HUES6 (cell line): ENCODE measurements around the gene CAVIN1.
"Not testable (repeated sequence)": the region's sequence is repeated elsewhere in the genome, so short reads cannot be mapped to it uniquely, and the experiment has no call there.

Source experiments
- H3K27ac ChIP-seq: 2 replicates; pipeline ENCODE4 v1.7.0; 2013; ENCODE audit warnings: low read depth, mild to moderate bottlenecking, low read length, inconsistent platforms
- H3K27me3 ChIP-seq: 2 replicates; pipeline ENCODE4 v1.6.1; 2013; ENCODE audit warnings: low read length; ENCODE audit not compliant: control insufficient read depth, insufficient read depth
- H3K36me3 ChIP-seq: 2 replicates; pipeline ENCODE4 v1.6.1; 2013; ENCODE audit warnings: low read length; ENCODE audit not compliant: control insufficient read depth, insufficient read depth
- H3K4me1 ChIP-seq: 2 replicates; pipeline ENCODE4 v1.6.1; 2013; ENCODE audit warnings: low read length; ENCODE audit not compliant: control insufficient read depth, insufficient read depth
- H3K4me3 ChIP-seq: 2 replicates; pipeline ENCODE4 v1.5.1; 2013; ENCODE audit warnings: low read depth, low read length
- H3K9ac ChIP-seq: one replicate; pipeline ENCODE4 v1.6.1; 2013; ENCODE audit warnings: mild to moderate bottlenecking, low read length
- H3K9me3 ChIP-seq: 2 replicates; pipeline ENCODE4 v1.6.1; 2013; ENCODE audit warnings: low read depth, low read length; ENCODE audit not compliant: control insufficient read depth, insufficient read depth

Gene CAVIN1

DNA sequence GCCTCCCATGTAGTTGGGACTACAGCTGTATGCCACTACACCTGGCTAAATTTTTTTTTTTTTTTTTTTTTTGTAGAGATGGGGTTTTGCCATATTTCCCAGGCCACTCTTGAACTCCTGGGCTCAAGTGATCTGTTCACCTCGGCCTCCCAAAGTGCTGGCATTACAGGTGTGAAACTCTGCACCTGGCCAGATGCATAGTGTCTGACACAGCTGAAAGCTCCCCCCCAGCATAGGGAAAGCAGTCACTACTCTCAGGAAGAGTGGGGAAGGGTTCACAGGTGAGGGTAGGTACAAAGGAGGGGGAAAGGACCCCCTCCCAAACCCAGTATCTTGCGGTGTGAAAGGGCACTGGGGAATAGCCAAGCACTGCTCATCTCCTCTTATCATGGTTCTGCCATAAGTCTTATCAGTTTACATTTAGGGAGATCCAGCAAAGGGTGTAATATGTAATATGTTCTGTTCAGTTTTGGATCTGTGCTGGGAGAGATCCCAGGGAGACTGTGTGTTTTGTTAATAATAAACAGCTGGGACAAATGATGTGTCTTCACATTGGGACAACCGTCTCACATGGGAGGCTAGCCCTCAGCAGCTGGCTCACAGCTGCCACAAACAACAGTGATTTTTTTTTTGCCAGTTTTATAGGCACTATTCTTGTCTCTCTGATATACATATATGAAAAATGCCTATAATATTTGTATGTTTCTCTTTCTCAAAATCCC is 6.8 kb upstream of the CAVIN1 start:
- peaks cover 2% of the 10 kb centered on the region; the same call in 1 of the 2 replicates for H3K27me3 ChIP-seq
- no peaks in the 10 kb centered on the region for H3K9me3 ChIP-seq
- no peak overlapping the region for H3K9ac ChIP-seq
- peaks cover 18% of the 10 kb centered on the region for H3K4me1 ChIP-seq
- no peak overlapping the region for H3K27ac ChIP-seq
- H3K36me3 ChIP-seq, result no peaks in the 10 kb centered on the region
- no peak overlapping the region for H3K4me3 ChIP-seq

DNA sequence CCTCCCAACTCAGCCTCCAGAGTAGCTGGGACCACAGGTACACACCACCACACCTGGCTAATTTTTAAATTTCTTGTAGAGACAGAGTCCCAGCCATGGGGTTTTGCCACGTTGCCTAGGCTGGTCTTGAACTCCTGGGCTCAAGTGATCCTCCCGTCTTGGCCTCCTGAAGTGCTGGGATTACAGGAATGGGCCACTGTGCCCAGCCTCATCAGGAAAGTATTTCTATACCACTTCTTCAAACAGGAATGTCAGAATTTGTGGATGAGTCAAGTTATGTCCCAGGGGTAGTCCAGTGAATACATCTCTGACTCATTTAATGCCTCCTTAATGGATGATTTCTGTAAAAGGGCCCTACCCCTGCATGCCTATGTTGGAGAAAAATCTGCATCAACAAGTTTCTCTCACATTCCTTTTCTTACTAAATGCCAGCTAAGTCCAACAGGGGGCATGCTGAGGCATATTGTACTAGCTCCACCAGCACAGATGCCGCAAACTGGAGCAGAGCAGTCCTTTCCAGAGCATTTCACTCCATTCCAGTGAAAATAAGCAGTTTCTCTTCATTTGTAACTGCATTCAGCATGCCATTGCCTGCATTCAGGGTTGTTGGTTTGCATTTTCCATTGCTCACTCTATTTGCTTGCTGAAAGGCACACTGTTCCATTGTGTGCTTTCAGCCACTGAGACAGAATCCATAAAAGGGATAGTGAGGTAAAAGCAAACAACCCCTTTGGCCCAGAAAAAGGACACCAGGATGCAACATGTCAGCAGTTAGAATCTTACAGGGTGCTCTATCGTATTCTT is 5.3 kb upstream of the CAVIN1 start:
- no peaks in the 10 kb centered on the region for H3K9me3 ChIP-seq
- H3K36me3 ChIP-seq, result no peaks in the 10 kb centered on the region
- no peak overlapping the region for H3K27ac ChIP-seq
- peaks cover 5% of the 10 kb centered on the region; the same call in 1 of the 2 replicates for H3K27me3 ChIP-seq
- no peak overlapping the region for H3K9ac ChIP-seq
- H3K4me3 ChIP-seq, result no peak overlapping the region
- peaks cover 21% of the 10 kb centered on the region for H3K4me1 ChIP-seq

DNA sequence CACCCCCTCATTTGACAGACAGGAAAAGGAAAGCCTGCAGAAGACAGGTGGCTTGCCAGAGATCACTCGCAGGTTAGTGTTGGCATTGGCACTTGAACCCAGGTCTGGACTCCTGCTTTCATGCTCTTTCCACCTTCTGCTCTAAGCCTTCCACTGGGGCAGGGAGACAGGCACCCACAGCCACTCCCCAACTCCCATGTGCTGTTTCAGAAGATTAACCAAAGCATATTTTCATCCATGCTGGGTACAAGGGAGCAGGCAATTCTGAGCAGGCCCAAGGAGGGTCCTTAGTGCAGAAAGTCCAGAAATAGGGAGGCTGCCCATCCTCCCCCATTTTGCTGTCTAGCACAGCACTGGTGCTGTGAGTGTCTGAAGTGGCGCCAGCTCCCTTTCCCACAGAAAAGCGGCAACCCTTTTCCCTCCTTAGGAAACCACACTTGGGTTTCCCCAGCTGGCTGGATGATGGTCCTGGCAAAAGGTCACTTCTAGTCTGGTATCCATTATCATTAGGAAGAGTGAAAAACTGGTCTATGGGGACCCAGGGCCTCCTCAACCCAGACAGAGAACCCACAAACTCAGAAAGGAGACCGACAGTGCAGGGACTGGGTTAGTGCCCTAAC is 2.0 kb upstream of the CAVIN1 start:
- Histone ChIP-seq H3K27me3 (peaks cover 35% of the 10 kb centered on the region), H3K4me3 (no peak overlapping the region), H3K27ac (no peak overlapping the region), H3K4me1 (peaks cover 26% of the 10 kb centered on the region), H3K9ac (no peak overlapping the region), H3K9me3 (no peaks in the 10 kb centered on the region), H3K36me3 (no peaks in the 10 kb centered on the region)

DNA sequence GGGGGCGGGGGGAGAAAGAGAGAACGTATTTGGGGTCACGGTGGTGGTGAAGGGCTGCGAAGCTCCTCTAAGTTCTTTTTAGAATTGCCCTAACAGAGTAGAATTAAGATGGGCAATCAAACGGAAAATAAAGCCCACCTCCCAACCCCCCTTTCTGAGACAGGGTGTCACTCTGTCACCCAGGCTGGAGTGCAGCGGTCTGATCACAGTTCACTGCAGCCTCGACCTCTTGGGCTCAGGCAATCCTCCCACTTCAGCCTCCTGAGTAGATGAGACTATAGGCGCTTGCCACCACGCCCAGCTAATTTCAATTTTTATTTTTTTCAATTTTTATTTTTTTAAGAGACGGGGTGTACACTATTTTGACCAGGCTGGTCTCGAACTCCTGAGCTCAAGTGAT is 710 bp upstream of the CAVIN1 start:
- peaks cover 35% of the 10 kb centered on the region for H3K27me3 ChIP-seq
- H3K4me3 ChIP-seq, result peak overlapping the region; percentile 94
- no peaks in the 10 kb centered on the region for H3K36me3 ChIP-seq
- H3K9ac ChIP-seq, result no peak overlapping the region
- peaks cover 32% of the 10 kb centered on the region for H3K4me1 ChIP-seq
- 0 out of 2 replicates have a peak overlapping the region, but pooled peaks have one; percentile 68 for H3K27ac ChIP-seq
- H3K9me3 ChIP-seq, result no peaks in the 10 kb centered on the region

DNA sequence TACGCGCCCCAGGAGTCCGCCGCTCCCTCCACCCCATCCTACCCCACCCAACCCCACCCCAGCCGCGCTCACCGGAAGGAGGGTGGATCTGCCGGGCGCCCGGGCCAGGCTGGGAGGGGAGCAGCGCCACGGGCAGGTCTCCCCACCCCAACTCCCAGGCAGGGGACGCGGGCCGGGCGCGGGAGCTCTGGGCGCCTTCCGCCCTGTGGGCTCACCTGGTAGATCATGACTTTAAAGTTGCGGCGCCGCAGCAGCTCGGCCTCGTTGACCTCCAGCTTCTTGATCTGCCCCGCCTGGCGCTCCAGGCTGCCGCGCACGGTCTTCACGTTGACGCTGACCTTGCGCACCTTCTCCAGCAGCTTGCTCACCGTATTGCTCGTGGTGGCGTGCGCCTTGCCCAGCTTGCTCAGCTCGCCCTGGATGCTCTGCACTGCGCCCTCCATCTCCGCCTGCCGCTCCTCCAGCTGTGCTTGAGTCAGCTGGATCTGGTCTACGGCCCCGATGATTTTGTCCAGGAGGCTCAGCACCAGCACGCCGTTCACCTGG is 571 bp downstream of the CAVIN1 start:
- H3K9ac ChIP-seq, result peak overlapping the region; percentile 87
- H3K27me3 ChIP-seq, result peaks cover 35% of the 10 kb centered on the region
- peaks cover 25% of the 10 kb centered on the region for H3K4me1 ChIP-seq
- H3K9me3 ChIP-seq, result no peaks in the 10 kb centered on the region
- peak overlapping the region; percentile 94 for H3K4me3 ChIP-seq
- no peaks in the 10 kb centered on the region for H3K36me3 ChIP-seq
- H3K27ac ChIP-seq, result peak overlapping the region; percentile 32; the same call in 1 of the 2 replicates

DNA sequence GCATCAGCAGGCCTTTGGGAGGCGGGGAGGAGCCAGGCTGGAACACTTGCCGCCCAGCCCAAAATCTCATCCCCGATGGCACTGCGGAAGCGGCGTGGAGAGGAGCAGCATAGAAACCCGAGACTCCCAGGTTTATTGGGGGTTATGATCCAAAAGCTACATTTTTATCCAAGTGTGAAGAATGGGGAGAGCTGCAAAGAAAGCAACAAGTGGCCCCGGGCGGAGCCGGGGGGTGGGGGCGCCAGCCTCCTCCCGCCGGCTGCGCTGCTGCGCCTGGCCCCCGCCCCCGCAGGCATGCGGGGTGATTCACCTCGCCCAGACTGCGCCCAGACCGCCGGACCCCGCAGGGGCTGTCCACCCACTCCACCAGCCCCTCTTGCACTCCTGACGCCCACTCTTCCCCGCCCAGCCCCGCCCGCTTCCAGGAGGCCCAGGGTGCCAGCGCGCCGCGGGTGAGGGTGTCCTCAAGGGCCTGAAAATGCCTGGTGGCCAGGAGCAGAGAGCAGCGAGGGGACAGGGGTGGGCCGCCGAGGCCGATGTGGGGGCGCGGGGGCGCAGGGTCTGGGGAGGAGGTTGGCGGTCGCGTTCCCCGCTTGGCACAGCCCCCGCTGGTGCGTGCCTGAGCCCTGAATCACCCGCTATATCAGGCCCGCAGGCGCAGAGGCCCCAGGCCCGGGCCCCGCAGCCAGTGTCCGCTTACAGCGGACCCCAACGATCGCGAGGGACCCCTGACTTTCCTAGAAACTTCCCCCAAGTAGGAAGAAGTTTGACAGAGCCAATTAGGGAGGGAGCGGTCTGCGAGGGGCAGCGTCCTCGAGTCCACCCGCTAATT is 1.3 kb downstream of the CAVIN1 start:
- Histone ChIP-seq H3K27ac (no peak overlapping the region), H3K9ac (peak overlapping the region; percentile 87), H3K27me3 (peaks cover 35% of the 10 kb centered on the region), H3K4me3 (peak overlapping the region; percentile 94), H3K36me3 (no peaks in the 10 kb centered on the region), H3K4me1 (peaks cover 25% of the 10 kb centered on the region), H3K9me3 (no peaks in the 10 kb centered on the region)

DNA sequence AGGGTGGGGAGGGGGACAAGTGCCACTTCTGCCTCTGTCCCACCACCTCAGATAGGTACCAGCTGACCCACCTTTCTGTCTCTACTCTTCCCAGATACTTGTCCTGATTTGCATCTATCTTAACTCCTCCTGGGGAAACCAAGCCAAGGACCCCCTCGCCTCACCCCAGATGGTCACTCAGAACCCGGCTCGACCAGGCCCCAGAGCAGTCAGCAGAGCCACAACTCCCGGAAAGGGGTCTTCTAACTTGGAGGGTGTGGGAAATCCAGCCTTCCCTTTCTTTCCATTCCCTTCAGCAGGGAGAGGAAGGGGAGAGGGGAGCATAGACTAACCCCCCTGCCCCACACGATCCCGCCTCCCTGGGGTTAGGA is 1.9 kb downstream of the CAVIN1 start:
- H3K4me3 ChIP-seq, result peak overlapping the region; percentile 94
- peaks cover 25% of the 10 kb centered on the region for H3K4me1 ChIP-seq
- H3K36me3 ChIP-seq, result no peaks in the 10 kb centered on the region
- no peak overlapping the region for H3K27ac ChIP-seq
- H3K9me3 ChIP-seq, result no peaks in the 10 kb centered on the region
- H3K9ac ChIP-seq, result peak overlapping the region; percentile 77
- peaks cover 35% of the 10 kb centered on the region for H3K27me3 ChIP-seq

DNA sequence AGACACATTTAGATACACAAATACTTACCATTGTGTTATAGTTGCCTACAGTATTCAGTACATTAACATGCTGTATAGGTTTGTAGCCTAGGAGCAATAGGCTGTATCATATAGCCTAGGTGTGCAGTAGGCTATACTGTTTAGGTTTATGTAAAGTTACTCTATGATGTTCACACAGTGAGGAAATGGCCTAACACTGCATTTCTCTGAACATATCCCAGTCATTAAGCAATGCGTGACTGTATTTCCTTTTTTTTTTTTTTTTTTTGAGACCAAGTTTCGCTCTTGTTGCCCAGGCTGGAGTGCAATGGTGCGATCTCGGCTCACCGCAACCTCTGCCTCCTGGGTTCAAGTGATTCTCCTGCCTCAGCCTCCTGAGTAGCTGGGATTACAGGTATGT is 5.1 kb downstream of the CAVIN1 start:
- H3K4me3 ChIP-seq, H3K27ac ChIP-seq, H3K36me3 ChIP-seq, H3K9me3 ChIP-seq, H3K9ac ChIP-seq: not testable (repeated sequence)
- H3K27me3 ChIP-seq, result peaks cover 28% of the 10 kb centered on the region
- peaks cover 27% of the 10 kb centered on the region for H3K4me1 ChIP-seq

DNA sequence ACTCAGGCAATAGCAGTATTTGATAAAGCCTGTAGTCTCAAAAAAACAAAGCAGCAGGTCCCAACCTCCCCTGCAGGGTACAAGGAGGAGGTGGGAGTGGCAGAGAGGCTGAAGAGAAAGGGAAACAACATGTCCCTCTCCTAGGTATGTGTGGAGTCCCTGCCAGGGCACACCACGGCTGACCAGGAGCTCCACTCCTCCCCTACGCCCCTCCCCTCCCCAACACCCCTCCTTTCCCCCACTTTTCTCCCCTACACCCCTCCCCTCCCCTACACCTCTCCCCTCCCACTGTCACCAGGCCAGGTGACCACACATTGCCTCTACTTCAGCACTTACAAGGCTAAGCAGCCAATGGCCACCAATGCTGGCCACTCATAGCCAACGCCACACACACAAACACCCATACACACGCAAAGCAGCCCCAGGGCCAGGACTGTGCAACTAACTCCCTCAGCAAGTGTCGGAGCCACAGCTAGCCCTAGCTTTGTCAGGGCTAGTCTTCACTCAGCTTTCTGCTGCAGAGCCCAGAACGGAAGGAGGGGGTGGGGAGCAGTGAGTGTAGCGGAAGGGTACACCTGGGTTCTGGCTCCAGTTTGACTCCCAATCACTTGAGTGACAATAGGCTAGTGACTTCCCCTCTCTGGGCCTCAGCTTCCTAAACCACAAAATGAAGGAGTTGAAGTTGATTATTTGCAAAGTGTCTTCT is 8.2 kb downstream of the CAVIN1 start:
- Histone ChIP-seq H3K9me3 (no peaks in the 10 kb centered on the region), H3K36me3 (0 out of 2 replicates have a peak, but pooled peaks cover 3% of the 10 kb centered on the region), H3K9ac (no peak overlapping the region), H3K4me1 (peaks cover 12% of the 10 kb centered on the region; the same call in 1 of the 2 replicates), H3K27me3 (no peaks in the 10 kb centered on the region), H3K27ac (no peak overlapping the region), H3K4me3 (no peak overlapping the region)
